Esophagus squamous epithelium (tissue), 4 donors: ENCODE results near the gene DNMT3B.

Experiments
- POLR2A ChIP-seq, 4 donors: fragments of 450-650 bp; IDR thresholded peaks; one replicate each; pipeline ENCODE4 v1.6.1; 2017; ENCODE audit warnings: antibody characterized with exemption in 4 of 4, mild to moderate bottlenecking in 4 of 4, moderate library complexity in 3 of 4
- TF ChIP-seq, protein P1 (sequence below), 6 experiments: fragments of 450-650 bp in 4 of 6; fragments of 200-600 bp in 2 of 6; sonication (generic) in 2 of 6; IDR thresholded peaks; one replicate each; pipeline ENCODE4 v1.5.1; 2016 to 2019; ENCODE audit warnings: antibody characterized with exemption in 6 of 6, mild to moderate bottlenecking in 4 of 6, moderate library complexity in 4 of 6

GRCh38 chr20:32807706-32808105 is 45.5 kb downstream of the DNMT3B start:
- TF ChIP-seq, protein P1, sequence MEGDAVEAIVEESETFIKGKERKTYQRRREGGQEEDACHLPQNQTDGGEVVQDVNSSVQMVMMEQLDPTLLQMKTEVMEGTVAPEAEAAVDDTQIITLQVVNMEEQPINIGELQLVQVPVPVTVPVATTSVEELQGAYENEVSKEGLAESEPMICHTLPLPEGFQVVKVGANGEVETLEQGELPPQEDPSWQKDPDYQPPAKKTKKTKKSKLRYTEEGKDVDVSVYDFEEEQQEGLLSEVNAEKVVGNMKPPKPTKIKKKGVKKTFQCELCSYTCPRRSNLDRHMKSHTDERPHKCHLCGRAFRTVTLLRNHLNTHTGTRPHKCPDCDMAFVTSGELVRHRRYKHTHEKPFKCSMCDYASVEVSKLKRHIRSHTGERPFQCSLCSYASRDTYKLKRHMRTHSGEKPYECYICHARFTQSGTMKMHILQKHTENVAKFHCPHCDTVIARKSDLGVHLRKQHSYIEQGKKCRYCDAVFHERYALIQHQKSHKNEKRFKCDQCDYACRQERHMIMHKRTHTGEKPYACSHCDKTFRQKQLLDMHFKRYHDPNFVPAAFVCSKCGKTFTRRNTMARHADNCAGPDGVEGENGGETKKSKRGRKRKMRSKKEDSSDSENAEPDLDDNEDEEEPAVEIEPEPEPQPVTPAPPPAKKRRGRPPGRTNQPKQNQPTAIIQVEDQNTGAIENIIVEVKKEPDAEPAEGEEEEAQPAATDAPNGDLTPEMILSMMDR (IDR thresholded peaks at IDR 0.05), result no peak
- no peak for TF ChIP-seq POLR2A (IDR thresholded peaks at IDR 0.05)
